Measurements from ENCODE around the gene DOCK1. TPM values are rescaled to one million over a fixed set of nuclear protein-coding genes. Genes with fewer than 3 reads are reported as not detected.

The DOCK1 gene
- total RNA-seq, 1 experiment from 2014 or later, result 22.0 TPM

DNA sequence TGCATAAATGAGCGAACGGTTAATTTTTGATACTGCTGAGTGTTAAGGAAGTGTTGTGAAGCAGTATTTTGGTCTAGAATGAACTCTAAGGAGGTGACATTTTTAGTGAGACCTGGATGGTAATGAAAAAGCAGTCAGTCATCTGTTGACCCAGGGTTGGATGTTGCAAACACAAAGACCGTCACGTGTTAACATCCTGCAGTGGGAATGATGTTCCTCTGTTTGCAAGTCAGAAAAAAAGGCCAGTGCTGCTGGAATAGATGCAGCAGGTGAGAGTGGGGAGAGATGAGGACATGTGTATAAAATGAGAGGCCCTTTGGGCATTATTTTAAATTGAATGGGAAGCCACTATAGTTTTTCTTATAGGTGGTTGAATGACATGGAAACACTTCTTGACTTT is 251.9 kb downstream of the DOCK1 start:
- Histone ChIP-seq H3K9me3 (no peaks in the 10 kb centered on the region), H3K27me3 (no peaks in the 10 kb centered on the region), H3K4me3 (no peak overlapping the region), H3K36me3 (no peaks in the 10 kb centered on the region)
- no peak for DNase-seq

DNA sequence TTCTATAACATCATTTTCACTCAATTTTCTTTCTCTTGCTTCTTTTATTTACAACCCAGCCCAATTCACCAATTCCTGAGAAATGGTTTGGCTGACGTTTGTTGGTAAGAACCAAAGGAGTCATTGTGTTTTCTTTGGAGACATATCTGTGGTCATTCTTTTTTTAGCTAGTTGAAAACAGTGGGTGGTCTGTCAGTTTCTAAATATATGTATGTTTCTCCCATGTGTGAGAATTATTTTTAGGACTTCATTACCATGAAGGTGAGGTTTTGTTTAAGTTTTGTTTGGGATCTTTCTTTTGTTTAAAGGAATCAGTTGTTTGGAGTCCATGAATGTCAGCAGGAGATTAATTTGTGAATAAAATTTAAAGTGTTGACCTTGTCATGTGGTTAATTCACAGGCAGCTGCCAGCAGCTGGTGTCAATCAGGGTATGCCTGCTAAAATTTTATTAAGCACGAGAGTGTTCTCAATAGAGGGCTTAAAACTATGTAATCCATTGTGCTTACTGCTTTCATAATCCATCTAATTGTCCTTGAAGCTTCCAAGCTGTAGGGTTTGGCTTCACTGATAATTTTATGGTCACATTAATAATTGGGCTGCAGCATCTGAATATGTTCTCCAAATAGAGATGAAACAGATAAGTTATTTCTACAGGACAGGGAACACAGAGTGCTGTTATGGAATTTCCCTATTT is 252.4 kb downstream of the DOCK1 start:
- no peaks in the 10 kb centered on the region for H3K9me3 ChIP-seq
- no peaks in the 10 kb centered on the region for H3K27me3 ChIP-seq
- H3K36me3 ChIP-seq, result no peaks in the 10 kb centered on the region
- no peak for DNase-seq
- no peak overlapping the region for H3K4me3 ChIP-seq

DNA sequence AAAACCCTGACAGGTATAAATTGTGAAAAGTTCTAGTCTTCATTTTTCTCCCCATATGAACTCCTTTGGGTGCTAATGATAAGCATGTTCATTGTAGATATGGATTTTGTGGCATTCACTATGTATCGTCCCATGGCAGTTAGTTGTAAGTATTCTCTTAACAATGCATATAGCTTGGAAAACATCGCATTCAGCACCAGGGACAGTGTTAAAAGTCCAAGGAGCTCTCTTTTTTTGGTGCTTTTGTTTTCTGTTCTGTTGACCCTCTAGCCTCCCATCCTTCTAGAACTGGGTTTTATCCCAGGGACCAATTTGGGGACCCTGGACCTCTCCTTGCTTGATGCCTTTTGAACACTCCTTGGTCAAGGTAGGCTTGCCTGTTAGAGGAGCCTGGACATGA is 253.4 kb downstream of the DOCK1 start:
- no peaks in the 10 kb centered on the region for H3K36me3 ChIP-seq
- H3K27me3 ChIP-seq, result no peaks in the 10 kb centered on the region
- DNase-seq, result no peak
- no peaks in the 10 kb centered on the region for H3K9me3 ChIP-seq
- no peak overlapping the region for H3K4me3 ChIP-seq

DNA sequence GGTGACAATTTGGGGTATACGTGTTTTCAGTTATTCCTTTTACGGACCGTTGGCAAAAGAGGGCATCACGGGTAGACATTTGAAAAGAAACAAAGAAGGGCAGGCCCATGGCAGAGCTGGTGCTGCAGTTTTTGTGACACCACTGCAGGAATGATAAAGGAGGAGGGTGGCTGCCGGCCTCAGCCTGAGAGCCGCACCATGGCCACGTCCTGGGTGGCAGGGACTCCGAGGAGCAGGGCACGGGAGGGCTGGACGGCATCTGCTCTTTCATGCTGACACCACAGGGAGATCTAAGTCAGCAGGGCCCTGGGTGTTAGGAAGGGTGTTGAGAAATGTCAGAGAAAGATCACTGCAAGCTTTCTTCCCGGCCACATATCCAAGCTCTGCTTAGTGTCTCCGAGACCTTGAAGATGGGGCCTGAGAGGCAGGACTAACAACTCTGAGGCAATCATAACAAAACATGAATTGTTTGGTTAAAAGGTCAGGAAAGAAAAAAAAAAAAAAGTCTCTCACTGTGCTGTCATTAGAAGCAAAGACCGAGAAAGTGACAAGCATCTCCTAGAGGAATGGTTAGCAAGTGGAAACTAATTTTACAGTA is 254.5 kb downstream of the DOCK1 start:
- no peaks in the 10 kb centered on the region for H3K27me3 ChIP-seq
- no peaks in the 10 kb centered on the region for H3K36me3 ChIP-seq
- DNase-seq, result no peak
- no peak overlapping the region for H3K4me3 ChIP-seq
- no peaks in the 10 kb centered on the region for H3K9me3 ChIP-seq

DNA sequence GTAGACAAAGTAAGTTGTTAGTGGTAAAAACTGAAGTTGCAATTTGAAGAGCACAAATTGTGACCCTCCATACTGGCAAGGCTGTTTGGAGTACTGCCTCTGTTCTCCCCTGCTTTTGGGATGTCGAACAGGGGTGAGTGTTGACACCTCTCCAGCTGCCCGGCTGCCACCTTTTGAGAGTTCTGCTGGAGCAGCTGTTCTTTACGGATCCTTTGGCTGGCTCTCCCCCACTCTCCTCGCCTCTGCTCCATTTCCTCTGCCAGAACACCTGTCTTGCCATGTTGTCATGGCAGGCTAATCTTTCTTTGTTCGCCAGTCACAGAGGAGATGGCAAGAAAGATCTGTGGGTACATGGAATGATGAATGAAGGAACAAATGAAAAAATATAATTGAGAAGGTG is 256.3 kb downstream of the DOCK1 start:
- Histone ChIP-seq H3K9me3 (no peaks in the 10 kb centered on the region), H3K4me3 (no peak overlapping the region), H3K27me3 (no peaks in the 10 kb centered on the region), H3K36me3 (no peaks in the 10 kb centered on the region)
- no peak for DNase-seq

DNA sequence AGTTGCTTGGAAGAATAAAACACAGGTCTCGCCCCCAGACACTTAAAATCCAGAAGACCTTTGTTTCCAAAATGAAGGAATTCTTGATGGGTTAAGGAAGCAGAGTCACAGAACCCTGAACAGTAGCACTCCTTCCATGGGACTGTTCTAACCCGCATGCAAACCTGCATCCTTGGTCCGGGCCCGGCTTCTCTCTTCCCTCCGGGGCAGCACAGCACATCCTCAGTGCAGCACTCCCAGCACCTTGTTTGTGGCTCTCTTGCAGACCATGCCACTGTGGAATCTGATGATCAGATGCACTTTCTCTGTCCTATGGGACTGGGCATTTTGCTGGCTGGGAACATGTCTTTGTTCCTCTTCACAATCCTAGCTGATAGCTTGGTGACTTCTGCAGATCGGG is 257.6 kb downstream of the DOCK1 start:
- DNase-seq, result no peak
- no peaks in the 10 kb centered on the region for H3K36me3 ChIP-seq
- no peak overlapping the region for H3K4me3 ChIP-seq
- H3K27me3 ChIP-seq, result no peaks in the 10 kb centered on the region
- H3K9me3 ChIP-seq, result no peaks in the 10 kb centered on the region

DNA sequence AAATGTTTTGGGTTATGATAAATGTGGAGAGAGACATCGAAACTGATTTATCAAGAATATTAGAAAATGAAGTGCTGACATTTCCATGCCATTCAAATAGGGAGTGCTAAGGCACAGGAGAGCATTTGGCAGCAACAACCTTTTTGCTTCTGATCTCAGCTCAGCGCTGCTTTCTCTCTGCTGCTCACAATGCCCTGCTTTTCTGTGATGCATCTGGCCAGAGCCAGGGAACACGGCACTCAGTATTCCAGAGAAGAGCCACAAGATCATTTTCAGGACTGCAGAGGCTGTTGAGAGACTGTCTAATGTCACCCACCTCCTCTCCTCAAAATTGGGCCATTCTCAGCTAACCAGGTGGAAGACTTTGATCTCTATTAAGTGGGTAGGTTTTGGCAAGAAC is 263.0 kb downstream of the DOCK1 start:
- Histone ChIP-seq H3K9me3 (no peaks in the 10 kb centered on the region), H3K36me3 (no peaks in the 10 kb centered on the region), H3K4me3 (no peak overlapping the region), H3K27me3 (no peaks in the 10 kb centered on the region)
- DNase-seq, result no peak

DNA sequence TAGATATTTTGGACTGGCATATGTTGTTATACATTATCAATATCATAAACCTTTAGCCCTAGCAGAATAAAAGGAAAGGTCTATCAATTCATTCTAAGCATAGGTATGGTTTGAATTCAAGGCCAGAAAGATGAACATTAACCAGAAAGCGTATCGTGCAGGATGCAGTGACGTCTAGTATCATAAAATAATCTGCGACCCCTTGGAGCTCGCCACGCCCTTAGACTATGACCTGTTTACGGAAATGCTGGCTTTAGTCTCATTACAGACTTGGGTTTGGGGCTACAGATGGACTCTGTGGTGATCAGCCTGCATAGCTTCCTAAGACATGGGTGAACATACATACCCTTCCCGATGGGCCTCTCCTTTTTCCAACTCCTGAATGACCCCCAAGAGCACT is 269.6 kb downstream of the DOCK1 start:
- Histone ChIP-seq H3K9me3 (no peaks in the 10 kb centered on the region), H3K27me3 (no peaks in the 10 kb centered on the region), H3K36me3 (no peaks in the 10 kb centered on the region; the same call in 1 of the 2 replicates), H3K4me3 (no peak overlapping the region)
- DNase-seq, result no peak

DNA sequence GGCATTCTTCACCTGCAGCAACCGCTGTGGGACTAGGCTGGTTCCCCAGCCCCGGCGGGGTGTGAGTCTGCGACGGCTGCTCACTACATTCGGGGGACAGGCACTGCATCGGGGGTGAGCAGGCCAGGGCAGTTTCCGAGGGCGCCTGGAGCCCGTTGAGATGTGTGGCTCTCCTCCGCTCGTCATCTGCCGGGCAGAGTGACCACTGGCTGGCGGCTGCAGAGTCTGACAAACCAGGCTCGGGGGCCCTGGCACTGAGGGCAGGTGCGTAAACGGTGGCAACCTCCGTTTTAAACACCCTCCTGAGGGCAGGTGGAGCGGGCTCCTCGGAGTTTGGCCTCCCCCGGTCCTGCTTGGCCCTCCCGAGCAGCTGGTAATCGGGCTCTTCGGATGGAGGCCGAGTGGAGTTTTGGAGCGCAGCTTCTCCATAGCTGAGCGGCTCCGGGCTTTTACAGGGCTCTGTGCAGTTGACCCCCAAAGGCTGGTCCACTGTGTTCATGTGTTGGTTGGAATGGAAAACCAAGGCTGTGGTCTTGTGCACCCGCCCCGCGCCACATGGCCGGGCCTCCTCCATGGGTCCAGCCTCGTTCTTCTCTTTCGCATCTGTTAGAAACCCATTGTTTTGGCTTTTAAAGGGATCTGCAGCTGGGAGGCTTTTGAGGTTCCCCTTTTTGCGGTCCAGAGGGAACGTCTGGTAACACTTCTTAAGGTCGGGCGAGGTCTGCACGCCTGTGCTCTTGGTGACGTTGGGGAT is 270.3 kb downstream of the DOCK1 start:
- no peak for DNase-seq
- Histone ChIP-seq H3K4me3 (no peak overlapping the region), H3K36me3 (no peaks in the 10 kb centered on the region; the same call in 1 of the 2 replicates), H3K9me3 (no peaks in the 10 kb centered on the region), H3K27me3 (no peaks in the 10 kb centered on the region)

DNA sequence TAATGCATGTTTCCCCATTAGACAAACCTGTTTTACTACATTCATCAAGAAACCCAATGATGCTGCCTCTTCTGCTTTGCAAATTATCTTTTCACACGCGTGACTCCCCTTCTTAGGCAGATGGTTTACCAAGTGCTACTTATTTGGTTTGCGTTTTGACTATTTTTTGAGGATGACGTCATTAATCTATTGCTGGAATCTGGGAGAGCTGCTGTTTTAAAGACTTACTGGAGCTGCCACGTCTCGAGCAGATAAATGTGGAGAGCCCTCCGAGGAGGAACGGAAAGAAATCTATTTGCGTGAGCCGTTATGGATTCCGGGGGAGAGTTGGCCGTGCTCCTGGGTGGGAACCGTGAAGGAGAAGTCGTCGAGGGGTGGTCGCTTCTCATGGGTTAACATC is 271.4 kb downstream of the DOCK1 start:
- Histone ChIP-seq H3K9me3 (no peaks in the 10 kb centered on the region), H3K36me3 (no peaks in the 10 kb centered on the region; the same call in 1 of the 2 replicates), H3K4me3 (no peak overlapping the region), H3K27me3 (no peaks in the 10 kb centered on the region)
- no peak for DNase-seq

DNA sequence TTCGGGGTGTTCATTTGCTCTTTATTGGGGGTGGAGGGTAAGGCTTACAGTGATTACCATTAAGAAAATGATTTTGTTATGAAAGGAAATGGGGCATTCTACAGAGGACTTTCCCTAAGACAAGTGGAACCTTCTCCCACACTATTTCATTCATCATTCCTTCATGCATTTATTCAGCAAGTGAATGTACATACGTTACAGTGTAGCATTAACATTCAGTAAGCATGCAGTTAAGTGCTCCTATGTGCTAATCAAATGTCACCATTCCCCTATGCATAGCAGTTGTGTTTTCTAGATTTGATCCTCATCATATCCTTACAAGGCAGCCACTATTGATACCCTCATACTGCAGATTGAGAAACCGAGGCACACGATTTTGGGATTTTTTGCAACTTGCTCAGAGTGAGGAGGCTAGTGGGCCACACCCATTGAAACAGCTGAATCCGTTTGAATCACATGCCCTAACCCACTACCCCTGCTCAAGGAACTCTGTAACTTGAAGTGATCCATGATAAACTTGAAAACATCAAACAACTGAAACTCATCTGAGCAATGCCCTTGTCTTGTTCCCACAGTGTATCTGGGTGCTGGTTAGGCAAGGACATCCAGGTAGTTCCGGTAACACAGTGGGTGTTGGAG is 274.5 kb downstream of the DOCK1 start:
- H3K9me3 ChIP-seq, result no peaks in the 10 kb centered on the region
- no peak for DNase-seq
- H3K4me3 ChIP-seq, result no peak overlapping the region

DNA sequence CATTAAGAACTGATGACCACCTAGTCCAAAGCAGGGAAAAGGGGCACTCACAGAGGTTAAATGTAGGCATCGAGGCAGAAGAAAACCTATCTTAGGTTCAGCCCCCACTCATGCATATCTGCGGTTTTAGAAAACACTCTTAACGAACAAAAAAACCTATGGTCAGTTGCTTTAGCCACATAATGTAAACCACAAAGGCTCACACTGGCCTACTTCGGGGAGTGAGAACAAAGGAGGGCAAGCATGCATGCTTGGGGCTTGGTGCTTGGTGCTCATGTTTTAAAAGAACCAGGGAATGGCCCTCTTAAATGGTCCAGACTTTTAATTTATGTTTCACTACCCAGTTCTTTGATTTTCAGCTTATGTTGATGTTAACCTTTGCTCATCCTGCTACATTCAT is 276.9 kb downstream of the DOCK1 start:
- H3K9me3 ChIP-seq, result no peaks in the 10 kb centered on the region
- H3K4me3 ChIP-seq, result no peak overlapping the region
- no peaks in the 10 kb centered on the region for H3K27me3 ChIP-seq
- no peak for DNase-seq
- no peaks in the 10 kb centered on the region; the same call in 1 of the 2 replicates for H3K36me3 ChIP-seq

More for the DNA sequence above, 274.5 kb downstream of the DOCK1 start:
- Histone ChIP-seq H3K36me3 (no peaks in the 10 kb centered on the region; the same call in 1 of the 2 replicates), H3K27me3 (no peaks in the 10 kb centered on the region)

DNA sequence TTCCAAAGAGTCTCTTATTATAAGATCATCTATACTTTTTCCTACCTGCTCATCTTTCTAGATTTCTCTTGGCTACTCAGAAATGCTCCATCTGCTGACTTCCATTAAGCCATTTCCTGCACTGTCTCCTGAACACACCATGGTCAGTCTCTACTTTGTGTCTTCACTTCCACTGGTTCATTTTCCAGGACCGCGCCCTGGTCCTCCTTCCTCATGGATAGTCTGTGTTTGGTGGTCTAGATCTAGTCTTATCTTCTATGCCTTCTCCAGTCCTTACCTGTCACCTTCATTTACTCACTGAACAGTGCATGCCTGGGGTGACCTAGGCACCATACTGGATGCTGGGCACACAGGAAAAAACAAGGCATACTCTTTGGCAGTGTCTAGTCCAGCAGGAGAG is 279.4 kb downstream of the DOCK1 start:
- Histone ChIP-seq H3K9me3 (no peaks in the 10 kb centered on the region), H3K36me3 (no peaks in the 10 kb centered on the region), H3K4me3 (no peak overlapping the region), H3K27me3 (no peaks in the 10 kb centered on the region)
- DNase-seq, result no peak

DNA sequence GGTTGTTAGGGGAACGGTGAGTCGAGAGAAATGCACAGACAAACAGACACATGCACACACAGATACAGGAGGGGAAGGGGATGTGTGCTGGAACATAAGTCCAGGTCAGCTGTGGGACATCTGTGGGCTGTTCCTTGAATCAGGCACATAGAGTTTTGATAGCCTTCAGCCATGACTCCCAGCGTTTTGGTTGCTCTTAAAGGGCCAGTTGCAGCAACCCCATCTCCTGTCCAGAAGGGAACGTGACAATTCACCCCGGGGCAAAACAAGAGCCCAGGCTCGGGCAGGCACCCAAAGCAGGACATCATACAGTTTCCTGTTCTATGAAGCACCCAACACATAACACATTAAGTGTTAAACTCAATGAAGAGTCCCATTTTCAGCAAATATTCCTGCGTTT is 281.6 kb downstream of the DOCK1 start:
- no peaks in the 10 kb centered on the region for H3K36me3 ChIP-seq
- H3K4me3 ChIP-seq, result no peak overlapping the region
- H3K9me3 ChIP-seq, result no peaks in the 10 kb centered on the region
- H3K27me3 ChIP-seq, result no peaks in the 10 kb centered on the region
- DNase-seq, result no peak

DNA sequence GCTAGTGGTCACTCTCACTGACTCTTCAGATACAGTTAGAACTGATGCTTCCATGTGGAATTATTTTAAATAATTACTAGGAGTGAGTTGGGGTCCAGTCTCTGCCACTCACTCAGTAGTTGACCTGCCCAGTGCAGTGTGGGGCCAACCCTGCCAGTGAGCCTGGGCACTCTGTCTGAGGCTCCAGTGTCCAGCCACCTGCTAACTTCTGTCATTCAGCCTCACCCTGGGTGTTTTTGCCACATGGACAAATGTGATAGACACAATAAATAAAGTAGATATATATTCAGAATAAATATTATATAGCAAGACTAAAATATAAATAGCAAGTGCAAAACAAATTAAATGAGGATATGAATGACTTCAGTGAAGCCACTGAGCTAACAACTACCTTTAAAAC is 284.0 kb downstream of the DOCK1 start:
- Histone ChIP-seq H3K4me3 (no peak overlapping the region), H3K36me3 (no peaks in the 10 kb centered on the region), H3K9me3 (no peaks in the 10 kb centered on the region), H3K27me3 (no peaks in the 10 kb centered on the region)
- no peak for DNase-seq

DNA sequence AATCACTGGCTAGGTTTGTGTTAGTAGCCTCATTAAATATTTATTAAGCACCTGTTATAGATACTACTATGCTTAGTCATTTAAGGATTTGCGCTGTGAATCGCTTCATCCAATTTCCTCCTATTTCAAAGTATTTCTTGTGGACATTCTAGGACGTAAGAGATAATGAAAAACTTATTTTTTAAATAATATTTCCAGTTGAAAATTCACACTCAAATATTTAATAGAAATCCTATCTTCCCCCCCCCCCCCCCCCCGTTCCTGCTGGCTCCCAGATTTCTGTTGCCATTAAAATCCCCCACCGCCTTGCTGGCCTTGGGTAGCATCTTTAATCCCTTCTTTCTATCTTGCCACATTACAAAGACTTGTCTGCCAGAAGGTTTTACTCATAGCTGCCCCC is 285.2 kb downstream of the DOCK1 start:
- Histone ChIP-seq H3K36me3 (no peaks in the 10 kb centered on the region), H3K27me3 (no peaks in the 10 kb centered on the region), H3K4me3 (no peak overlapping the region), H3K9me3 (no peaks in the 10 kb centered on the region)
- DNase-seq, result no peak

DNA sequence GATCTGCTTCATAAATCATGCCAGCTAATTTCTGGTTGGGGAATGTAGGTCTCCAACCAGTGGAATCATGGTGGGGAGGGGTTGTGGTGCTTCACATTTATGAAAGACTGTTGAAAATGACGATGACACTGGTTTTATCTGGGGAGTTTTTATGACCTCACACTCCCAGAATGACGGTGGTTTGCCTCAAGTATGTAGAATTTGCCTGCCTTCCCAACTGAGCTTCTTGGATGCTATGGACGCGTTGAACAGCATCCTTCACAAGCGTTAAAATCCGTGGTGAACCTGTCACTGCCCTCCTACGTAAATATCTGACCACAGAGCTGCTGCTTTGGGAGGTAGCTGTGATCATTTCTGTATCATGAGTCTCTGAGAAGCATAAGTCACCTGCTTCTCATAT is 287.9 kb downstream of the DOCK1 start:
- Histone ChIP-seq H3K36me3 (no peaks in the 10 kb centered on the region), H3K4me3 (no peak overlapping the region), H3K27me3 (no peaks in the 10 kb centered on the region), H3K9me3 (no peaks in the 10 kb centered on the region)
- DNase-seq, result no peak

Measured in MG63 (cell line).